ENCODE results near the gene ZNF619. TPM values are rescaled to one million over a fixed set of nuclear protein-coding genes. Genes with fewer than 3 reads are reported as not detected.
A peak's percentile ranks its signal among the peaks of the same experiment; 100 is the strongest.

Gene ZNF619
- polyA plus RNA-seq, 1 donor from 2014 or later, result 3.7 TPM

GRCh38 chr3:40497288-40497687 is 20.4 kb downstream of the ZNF619 start:
- Mint-ChIP-seq H3K27me3 (no peaks in the 10 kb centered on the region), H3K36me3 (peaks cover 3% of the 10 kb centered on the region), H3K4me3 (no peak overlapping the region), H3K9me3 (no peaks in the 10 kb centered on the region), H3K27ac (no peak overlapping the region), H3K4me1 (no peaks in the 10 kb centered on the region)

- Mint-ChIP-seq H3K9me3 (no peaks in the 10 kb centered on the region), H3K27ac (no peak overlapping the region), H3K27me3 (no peaks in the 10 kb centered on the region), H3K4me3 (no peak overlapping the region), H3K36me3 (peaks cover 3% of the 10 kb centered on the region), H3K4me1 (no peaks in the 10 kb centered on the region)
Measured at GRCh38 chr3:40499952-40500351, 23.0 kb downstream of the ZNF619 start.

- no peaks in the 10 kb centered on the region for H3K27me3 Mint-ChIP-seq
- H3K36me3 Mint-ChIP-seq, result peaks cover 3% of the 10 kb centered on the region
- no peaks in the 10 kb centered on the region for H3K9me3 Mint-ChIP-seq
- H3K4me1 Mint-ChIP-seq, result peaks cover 6 to 11% (median 7%) of the 10 kb centered on the region in 3 donors
- no peak overlapping the region for H3K27ac Mint-ChIP-seq
- no peak overlapping the region for H3K4me3 Mint-ChIP-seq
Measured at GRCh38 chr3:40502034-40502433, 25.1 kb downstream of the ZNF619 start.

- Mint-ChIP-seq H3K36me3 (no peaks in the 10 kb centered on the region), H3K9me3 (no peaks in the 10 kb centered on the region), H3K27ac (no peak overlapping the region), H3K4me1 (peaks cover 6 to 11% (median 8%) of the 10 kb centered on the region in 3 donors), H3K4me3 (peak overlapping the region; percentile 94 to 99 (median 97)), H3K27me3 (no peaks in the 10 kb centered on the region)
Measured at GRCh38 chr3:40504636-40505430, 27.9 kb downstream of the ZNF619 start.

- Mint-ChIP-seq H3K36me3 (peaks cover 4% of the 10 kb centered on the region), H3K27me3 (no peaks in the 10 kb centered on the region)
Measured at GRCh38 chr3:40505599-40506462, 28.9 kb downstream of the ZNF619 start, which contains the start of gene ZNF620. TSS of gene ZNF620 (plus strand) at chr3:40506039. CDS start at chr3:40506353, 314 bp downstream.

GRCh38 chr3:40511031-40511718 is 34.3 kb downstream of the ZNF619 start:
- Mint-ChIP-seq H3K9me3 (no peaks in the 10 kb centered on the region), H3K36me3 (peaks cover 9% of the 10 kb centered on the region), H3K4me1 (peaks cover 5 to 7% (median 6%) of the 10 kb centered on the region in 3 donors), H3K27me3 (no peaks in the 10 kb centered on the region), H3K4me3 (no peak overlapping the region), H3K27ac (no peak overlapping the region)

More at GRCh38 chr3:40505599-40506462, 28.9 kb downstream of the ZNF619 start, which contains the start of gene ZNF620:
- Mint-ChIP-seq H3K9me3 (no peaks in the 10 kb centered on the region), H3K4me3 (peak within 1 kb of the TSS; percentile 94 to 99 (median 97)), H3K27ac (peak within 1 kb of the TSS in 2 of 3 donors; percentile 88 to 98), H3K4me1 (peaks cover 6 to 11% (median 8%) of the 10 kb centered on the region in 3 donors)

GRCh38 chr3:40516201-40516600 is 39.3 kb downstream of the ZNF619 start:
- Mint-ChIP-seq H3K27ac (no peak overlapping the region), H3K4me1 (no peaks in the 10 kb centered on the region), H3K36me3 (peaks cover 7% of the 10 kb centered on the region), H3K27me3 (no peaks in the 10 kb centered on the region), H3K4me3 (no peak overlapping the region), H3K9me3 (no peaks in the 10 kb centered on the region)

GRCh38 chr3:40518067-40518466 is 41.1 kb downstream of the ZNF619 start:
- H3K9me3 Mint-ChIP-seq, result no peaks in the 10 kb centered on the region
- no peaks in the 10 kb centered on the region for H3K27me3 Mint-ChIP-seq
- H3K36me3 Mint-ChIP-seq, result peaks cover 7% of the 10 kb centered on the region
- H3K27ac Mint-ChIP-seq, result peak overlapping the region in 1 of 3 donors; percentile 28
- H3K4me3 Mint-ChIP-seq, result no peak overlapping the region
- H3K4me1 Mint-ChIP-seq, result peaks cover 0 to 1% (median 0%) of the 10 kb centered on the region in 3 donors

- H3K36me3 Mint-ChIP-seq, result peaks cover 7% of the 10 kb centered on the region
- no peak overlapping the region for H3K4me3 Mint-ChIP-seq
- peaks cover 0 to 4% (median under 1%) of the 10 kb centered on the region in 3 donors for H3K4me1 Mint-ChIP-seq
- no peaks in the 10 kb centered on the region for H3K9me3 Mint-ChIP-seq
- no peak overlapping the region for H3K27ac Mint-ChIP-seq
- H3K27me3 Mint-ChIP-seq, result no peaks in the 10 kb centered on the region
Measured at GRCh38 chr3:40518848-40519247, 41.9 kb downstream of the ZNF619 start.

- Mint-ChIP-seq H3K36me3 (peaks cover 3% of the 10 kb centered on the region), H3K27ac (peak overlapping the region; percentile 7 to 80 (median 25)), H3K27me3 (no peaks in the 10 kb centered on the region), H3K4me1 (peaks cover 14 to 19% (median 16%) of the 10 kb centered on the region in 3 donors), H3K9me3 (no peaks in the 10 kb centered on the region), H3K4me3 (no peak overlapping the region)
Measured at GRCh38 chr3:40521254-40521653, 44.3 kb downstream of the ZNF619 start.

GRCh38 chr3:40523781-40524180 is 46.9 kb downstream of the ZNF619 start:
- Mint-ChIP-seq H3K4me3 (peak overlapping the region; percentile 49 to 99 (median 92)), H3K27me3 (no peaks in the 10 kb centered on the region), H3K27ac (peak overlapping the region; percentile 88 to 97 (median 97)), H3K4me1 (peaks cover 16 to 24% (median 20%) of the 10 kb centered on the region in 3 donors), H3K9me3 (no peaks in the 10 kb centered on the region), H3K36me3 (peaks cover 9% of the 10 kb centered on the region)

GRCh38 chr3:40524222-40524567 is 47.3 kb downstream of the ZNF619 start:
- Mint-ChIP-seq H3K9me3 (no peaks in the 10 kb centered on the region), H3K36me3 (peaks cover 11% of the 10 kb centered on the region), H3K27me3 (no peaks in the 10 kb centered on the region), H3K4me3 (peak overlapping the region; percentile 89 to 99 (median 98)), H3K4me1 (peaks cover 16 to 24% (median 20%) of the 10 kb centered on the region in 3 donors), H3K27ac (peak overlapping the region; percentile 88 to 97 (median 97))

GRCh38 chr3:40524568-40525285 is 47.8 kb downstream of the ZNF619 start, which contains the start of gene ZNF621:
TSS of gene ZNF621 (plus strand) at chr3:40524960. CDS start at chr3:40525841, 881 bp downstream.
- H3K27me3 Mint-ChIP-seq, result no peaks in the 10 kb centered on the region
- H3K36me3 Mint-ChIP-seq, result peaks cover 11% of the 10 kb centered on the region
- H3K9me3 Mint-ChIP-seq, result no peaks in the 10 kb centered on the region
- peak within 1 kb of the TSS; percentile 89 to 99 (median 98) for H3K4me3 Mint-ChIP-seq
- peak within 1 kb of the TSS; percentile 88 to 97 (median 97) for H3K27ac Mint-ChIP-seq
- H3K4me1 Mint-ChIP-seq, result peaks cover 16 to 24% (median 20%) of the 10 kb centered on the region in 3 donors

GRCh38 chr3:40528426-40528825 is 51.5 kb downstream of the ZNF619 start:
- no peaks in the 10 kb centered on the region for H3K27me3 Mint-ChIP-seq
- H3K4me3 Mint-ChIP-seq, result peak overlapping the region in 1 of 4 donors; percentile 21
- H3K4me1 Mint-ChIP-seq, result peaks cover 16 to 25% (median 20%) of the 10 kb centered on the region in 3 donors
- H3K27ac Mint-ChIP-seq, result peak overlapping the region in 1 of 3 donors; percentile 0
- peaks cover 31% of the 10 kb centered on the region for H3K36me3 Mint-ChIP-seq
- H3K9me3 Mint-ChIP-seq, result peaks cover 0 to 7% (median 5%) of the 10 kb centered on the region in 3 donors
